GM19463 (cell line): ENCODE measurements around the gene TBXA2R.

ENCODE experiments used
- ATAC-seq: cut with Tn5 transposase; IDR thresholded peaks from one replicate; pipeline ENCODE4 v1.9.1; 2021; ENCODE audit warnings: mild to moderate bottlenecking, moderate library complexity; ENCODE audit not compliant: unreplicated experiment

Gene TBXA2R

DNA sequence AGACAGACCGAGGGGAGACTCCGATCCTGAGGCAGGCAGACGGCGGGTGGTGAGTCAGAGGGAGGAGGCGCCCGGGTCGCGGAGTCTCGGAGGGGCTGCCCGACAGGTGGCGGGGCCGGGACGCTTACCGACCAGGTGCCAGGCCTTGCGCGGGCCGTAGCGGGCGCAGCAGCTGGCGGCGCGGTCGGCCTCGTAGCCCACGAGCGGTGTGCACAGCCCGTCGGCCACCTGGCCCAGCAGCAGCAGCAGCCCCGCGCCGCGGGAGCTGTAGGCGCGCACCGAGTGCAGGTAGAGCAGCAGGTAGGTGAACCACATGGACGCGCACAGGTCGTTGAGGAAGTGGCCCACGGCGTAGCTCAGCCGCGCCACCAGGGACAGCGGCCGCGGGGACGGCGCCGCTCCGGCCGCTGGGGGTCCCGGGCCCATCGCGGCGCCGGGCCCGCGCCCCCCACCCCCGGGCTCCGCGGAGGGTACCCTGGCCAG, 49.7 kb downstream of the TBXA2R start:
- ATAC-seq, result peak; percentile 22

DNA sequence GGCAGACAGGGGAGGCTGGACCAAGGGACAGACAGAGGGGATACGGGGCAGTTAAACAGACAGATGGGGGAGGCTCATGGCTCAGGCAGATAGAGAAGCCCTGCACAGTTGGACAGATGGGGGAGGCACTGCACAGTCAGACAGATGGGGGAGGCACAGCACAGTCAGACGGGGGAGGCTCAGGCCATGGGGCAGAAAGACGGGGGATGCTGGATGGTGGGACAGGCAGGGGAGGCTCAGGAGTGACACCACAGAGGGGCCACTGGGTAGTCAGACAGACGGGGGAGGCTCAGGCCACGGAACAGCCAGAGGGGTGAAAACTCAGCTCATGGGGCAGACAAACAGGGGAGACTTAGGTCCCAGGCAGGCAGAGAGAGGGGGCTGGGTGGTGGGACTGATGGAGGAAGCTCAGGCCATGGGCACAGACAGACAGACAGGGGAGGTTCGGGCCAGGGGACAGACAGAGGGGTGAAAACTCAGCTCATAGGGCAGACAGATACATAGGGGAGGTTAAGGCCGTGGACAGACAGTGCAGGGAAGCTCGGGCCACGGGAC, 50.2 kb downstream of the TBXA2R start:
- no peak for ATAC-seq

DNA sequence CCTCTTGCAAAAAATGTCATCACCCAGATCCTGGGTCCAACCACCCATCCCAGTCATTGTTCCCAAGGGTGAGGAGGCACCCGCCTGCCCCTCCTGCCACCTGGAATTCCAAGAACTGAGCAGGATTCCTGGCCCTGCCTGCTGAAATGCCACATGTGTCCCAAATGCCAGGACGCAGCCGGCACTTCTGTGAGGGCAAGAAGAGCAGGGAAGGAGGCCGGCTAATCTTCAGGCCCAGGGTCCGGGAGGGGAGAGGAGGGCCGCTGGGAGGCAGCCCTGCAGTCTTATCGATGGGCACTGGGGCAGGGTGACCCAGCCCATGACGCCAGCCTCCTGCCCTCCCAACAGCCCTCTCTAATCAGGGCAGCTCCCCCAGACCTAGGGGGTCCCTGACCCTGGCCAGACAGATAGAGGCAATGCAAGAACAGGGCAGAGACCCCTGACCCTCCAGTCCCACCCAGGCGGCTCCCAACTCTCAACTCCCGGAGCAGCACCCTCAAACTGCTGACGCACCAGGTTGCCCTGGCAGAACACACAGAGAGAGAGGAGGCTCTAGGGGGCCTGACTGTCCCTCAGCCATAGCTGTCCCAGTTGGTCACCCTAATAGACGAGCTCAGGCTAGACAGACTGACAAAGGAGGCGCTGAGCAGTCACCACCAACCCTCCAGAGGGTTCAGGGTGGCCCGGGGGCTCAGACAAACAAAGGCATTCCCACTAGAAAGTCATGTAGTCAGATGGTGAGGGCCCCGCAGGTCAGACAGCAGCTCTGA, 50.8 kb downstream of the TBXA2R start:
- no peak for ATAC-seq

DNA sequence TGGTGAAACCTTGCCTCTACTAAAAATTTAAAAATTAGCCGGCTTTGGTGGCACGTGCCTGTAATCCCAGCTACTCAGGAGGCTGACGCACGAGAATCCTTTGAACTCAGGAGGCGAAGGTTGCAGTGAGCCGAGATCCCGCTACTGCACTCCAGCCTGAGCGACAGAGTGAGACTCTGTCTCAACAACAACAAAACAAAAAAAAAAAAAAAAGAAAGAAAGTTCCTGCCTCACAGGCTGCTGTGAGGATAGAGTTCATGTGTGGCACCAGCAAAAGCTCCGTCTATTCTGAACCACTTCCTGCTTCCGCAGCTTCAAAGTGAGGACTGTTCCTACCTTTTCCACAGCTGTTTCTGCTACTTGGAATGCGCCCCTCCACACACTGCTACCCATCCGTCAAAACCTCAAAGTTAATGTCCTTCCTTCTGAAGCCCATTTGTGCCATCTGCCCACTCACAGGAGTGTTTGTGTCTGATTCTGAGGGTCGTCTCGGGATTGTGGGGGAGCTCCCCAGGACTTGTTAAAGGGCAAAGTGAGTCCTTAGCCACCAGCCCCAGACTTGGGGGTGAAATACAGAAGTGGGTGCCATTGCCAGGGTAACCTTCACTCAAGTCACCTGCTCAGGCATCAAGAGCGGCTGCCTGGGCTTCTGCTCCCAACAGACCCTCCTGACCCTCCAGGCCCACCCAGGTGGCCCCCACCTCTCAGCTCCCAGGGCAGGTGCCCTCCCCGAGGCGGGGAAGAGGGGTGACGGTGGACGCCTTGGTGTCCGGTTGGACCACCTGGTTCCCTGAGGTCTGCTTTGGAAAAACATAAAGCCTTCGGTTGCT, 52.2 kb downstream of the TBXA2R start:
- no peak for ATAC-seq

DNA sequence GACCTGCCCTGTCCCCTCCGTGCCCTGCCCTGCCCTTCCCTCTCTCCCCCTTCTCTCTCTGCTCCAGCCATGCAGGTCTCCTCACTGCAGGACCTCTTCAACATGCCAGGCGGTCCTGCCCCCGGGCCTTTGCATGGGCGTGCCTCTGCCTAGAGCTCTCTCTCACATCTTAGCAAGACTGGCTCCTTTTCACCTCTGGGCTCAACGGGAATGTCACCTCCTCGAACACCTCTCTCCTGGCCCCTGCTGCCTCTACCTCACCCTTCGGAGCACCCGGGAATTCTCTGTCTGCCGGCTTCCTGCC, 54.9 kb downstream of the TBXA2R start:
- no peak for ATAC-seq

DNA sequence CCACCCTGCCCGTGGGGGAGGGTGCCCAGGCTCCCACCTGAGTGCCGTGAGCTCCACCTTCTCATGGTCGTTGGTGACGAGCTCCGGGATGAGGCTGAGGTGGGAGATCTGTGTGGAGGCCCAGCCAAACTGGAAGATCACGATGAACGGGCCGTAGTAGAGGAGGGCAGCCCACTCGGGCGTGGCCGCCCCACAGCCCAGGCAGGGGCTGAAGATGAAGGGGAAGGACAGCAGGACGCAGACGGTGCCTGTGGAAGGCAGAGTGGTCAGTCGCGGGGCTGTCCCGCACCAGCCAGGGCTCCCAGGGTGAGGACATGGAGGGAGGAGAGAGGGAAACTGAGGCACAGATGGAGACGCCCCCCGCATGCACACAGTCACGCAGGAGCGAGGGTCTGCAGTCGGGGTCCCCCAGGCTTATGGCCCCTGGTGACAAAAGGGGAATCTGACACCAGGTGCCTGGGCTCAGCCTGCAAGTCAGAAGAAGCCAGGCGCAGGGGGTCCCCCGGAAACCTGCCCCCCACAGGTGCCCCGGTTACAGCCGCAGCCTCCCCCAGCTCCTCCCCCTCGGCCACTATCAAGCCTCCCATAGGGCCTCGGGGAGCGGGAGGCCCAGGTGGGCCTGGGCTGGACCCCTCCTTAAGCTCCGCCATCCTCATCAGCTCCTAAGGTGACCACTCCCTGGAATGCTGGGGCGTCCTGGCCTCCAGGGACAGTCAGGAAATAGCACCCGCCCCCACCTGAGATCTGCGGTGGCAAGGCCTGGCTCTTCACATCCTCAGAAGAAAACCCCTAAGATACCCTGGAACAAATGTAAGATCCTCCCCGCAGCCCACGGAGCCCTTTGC, 55.5 kb downstream of the TBXA2R start:
- ATAC-seq, result no peak

DNA sequence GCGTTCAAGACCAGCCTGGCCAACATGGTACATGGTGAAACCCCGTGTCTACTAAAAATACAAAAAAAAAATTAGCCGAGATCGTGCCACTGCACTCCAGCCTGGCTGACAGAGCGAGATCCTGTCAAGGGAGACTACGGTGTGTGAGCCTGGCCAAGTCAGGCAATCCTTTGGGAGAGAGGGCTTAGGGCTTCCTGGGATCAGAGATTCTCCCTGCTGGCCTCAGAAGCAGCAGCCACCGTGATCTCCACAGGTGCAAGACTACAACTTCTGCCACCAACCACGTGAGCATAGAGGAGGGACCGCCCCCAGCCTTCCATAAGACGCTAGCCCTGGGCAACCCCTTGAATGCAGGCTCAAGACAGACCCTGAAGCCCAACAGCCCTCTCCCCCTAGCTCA, 56.9 kb downstream of the TBXA2R start:
- ATAC-seq, result no peak

DNA sequence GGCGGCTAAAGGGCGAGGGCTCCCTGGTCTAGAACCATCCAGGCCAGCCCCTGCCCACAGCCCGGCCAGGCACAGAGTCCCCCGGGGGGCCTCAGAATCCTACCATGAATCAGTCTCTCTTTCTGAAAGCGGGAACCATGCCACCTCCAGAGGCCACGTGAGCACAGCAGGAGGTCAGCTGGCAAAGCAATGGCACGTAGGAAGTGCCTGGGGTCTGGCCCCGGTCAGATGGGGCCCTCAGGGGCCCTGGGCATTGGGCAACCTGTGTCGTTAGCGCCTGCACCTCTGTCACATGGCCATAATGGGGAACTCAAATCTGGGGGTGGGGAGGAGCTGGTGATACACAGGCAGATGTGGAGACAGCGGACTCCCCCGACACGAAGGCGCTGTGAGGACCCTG, 58.1 kb downstream of the TBXA2R start:
- no peak for ATAC-seq

DNA sequence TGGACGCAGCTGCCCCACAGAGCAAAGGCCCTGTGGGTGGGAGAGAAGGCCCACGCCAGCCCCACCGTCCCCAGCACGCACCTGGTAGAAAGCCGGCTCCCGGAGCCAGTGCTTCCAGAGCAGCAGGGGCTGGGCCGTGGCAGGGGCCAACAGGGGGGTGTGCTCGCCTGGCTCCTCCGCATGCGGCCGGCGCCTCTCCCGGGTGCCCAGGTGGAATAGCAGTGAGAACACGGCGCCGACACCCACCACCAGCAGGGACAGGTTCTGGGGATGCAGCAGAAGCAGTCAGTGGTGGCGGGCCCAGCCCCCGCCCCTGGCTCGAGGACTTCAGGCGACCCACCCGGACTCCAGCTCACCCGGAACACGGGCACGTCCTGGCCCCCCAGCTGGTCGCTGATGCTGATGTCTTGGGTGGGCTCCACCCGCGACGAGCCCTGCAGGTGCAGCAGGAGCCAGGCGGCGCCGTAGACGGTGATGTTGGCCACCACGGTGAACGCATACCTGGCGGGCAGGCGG, 58.9 kb downstream of the TBXA2R start:
- ATAC-seq, result no peak

DNA sequence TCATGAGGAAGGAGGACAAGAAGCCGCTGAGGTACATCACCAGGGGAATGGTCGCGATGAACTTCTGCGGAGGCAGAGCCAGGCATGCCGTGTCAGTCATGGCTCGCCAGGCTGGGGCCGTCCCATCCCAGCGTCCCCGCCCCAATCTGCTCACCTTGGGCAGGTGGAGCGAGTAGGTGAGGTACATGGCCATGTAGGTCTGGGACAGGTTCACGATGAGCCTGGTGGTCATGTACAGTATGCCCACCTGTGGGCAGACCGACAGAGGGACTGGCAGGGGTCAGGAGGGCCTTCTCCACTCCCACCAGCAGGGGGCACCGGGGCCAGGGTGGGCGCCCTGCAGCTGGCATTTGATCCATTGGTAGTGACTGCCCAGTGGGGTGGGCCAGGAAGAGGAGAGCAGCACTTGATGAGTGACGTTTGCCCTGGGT, 59.4 kb downstream of the TBXA2R start:
- no peak for ATAC-seq

DNA sequence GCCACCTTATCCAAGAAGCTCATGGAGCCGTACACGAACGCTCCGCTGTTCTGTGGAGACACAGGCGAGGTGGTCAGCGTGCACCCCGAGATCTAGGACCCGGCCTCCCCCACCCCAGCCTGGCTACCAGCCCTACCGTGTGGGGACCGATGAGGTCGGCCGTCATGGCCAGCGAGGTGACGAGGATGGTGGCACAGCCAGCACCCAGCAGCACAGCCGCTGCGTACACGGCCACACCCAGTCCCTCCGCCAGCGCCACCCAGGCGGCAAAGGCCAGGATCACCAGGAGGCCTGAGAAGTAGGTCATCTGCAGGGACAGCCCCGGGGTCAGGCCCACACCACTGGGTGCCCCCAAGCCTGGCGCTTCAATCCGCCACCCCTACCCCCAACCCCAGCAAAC, 60.6 kb downstream of the TBXA2R start:
- no peak for ATAC-seq

DNA sequence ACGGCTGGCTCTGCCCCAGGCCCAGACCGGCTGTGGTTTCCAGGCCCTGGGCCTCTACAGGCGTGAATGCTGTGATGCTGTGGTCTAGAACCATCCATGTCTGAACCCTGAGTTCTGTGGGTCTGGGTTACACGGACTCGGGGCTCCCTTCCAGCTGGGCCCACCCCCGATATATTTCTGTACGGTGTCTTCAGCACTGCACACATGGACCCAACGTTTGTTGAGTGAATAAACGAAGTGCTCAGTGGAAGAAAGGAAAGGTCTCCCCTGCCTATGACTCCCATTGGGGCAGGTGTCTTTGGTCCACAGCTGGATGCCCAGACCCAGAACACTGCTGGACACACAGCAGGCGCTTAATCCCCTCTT, 61.0 kb downstream of the TBXA2R start:
- no peak for ATAC-seq

DNA sequence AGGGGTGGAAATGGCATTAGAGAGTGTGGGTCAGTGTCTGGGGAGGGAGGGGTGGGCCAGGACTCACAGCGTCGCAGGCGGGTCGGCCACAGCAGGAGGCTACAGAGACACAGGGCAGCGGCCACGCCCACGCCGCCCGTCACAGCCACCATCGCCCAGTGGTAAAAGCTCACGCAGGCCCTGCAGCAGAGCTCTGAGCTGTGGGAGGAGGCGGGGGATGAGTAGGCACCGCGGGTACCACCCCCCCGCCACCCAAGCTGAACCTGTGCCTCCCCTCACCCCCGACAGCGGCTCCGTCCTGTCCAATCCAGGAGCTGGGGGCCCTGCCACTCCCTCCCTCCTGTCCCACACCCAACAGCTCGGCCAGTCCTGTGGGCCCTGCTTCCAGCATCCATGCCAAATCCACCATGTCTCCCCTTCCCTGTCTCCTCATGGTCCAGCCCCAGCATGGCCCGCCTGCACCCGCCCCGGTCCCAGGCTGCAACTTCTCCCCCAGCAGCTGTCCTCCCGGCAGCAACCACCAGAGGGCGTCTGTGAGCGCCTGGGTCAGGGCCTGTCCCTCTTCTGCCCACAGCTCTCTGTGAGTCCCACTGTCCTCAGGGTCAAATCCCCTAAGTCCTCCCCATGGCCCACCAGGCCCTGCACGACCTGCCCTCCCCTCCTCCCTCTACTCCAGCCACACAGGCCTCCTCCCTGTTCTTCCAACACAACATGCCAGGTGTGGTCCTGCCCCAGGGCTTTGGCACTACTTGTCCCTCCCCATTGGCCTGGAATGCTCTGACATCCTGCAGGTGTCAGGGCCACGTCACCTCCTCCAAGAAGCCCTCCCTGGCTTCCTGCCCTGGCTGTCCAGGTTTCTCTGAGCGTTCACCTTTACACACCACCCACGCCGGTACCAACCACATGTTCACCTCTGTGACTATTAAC, 61.7 kb downstream of the TBXA2R start:
- ATAC-seq, result no peak
